ENCODE results near the gene IFFO2.
"Not testable (repeated sequence)": the region's sequence is repeated elsewhere in the genome, so short reads cannot be mapped to it uniquely, and the experiment has no call there.

The IFFO2 gene

DNA sequence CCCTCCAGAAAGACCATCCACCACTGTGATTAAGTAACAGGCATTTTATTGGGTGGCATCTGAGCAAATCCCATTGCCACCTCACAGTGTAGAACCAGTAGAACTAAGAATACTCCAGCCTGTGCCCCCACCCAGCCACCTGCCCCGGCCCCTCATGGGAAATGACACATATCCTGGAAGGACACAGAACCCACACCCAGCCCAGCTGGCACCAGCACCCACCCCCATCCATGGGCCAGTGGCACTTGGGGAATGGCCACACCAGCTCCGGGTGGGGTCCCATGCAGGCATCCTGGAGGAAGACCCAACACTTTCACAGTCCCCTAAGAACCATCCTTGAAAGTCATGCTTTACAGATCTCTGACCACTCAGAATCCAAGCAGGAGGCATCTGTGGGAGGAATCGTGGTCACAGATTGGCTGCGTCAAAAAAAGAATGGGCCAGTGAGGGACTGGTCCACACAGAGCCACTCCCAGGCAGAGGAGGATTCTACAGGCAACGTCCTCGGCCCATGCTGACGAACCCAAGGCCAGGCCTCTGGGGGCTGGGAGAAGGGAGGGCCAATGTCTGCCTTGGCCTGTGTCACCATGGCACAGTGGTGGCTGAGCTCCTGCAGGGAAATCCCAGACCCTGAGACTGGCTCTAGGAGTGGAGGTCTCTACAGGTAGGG is 84.9 kb downstream of the IFFO2 start:
- DNase-seq, result no peak

DNA sequence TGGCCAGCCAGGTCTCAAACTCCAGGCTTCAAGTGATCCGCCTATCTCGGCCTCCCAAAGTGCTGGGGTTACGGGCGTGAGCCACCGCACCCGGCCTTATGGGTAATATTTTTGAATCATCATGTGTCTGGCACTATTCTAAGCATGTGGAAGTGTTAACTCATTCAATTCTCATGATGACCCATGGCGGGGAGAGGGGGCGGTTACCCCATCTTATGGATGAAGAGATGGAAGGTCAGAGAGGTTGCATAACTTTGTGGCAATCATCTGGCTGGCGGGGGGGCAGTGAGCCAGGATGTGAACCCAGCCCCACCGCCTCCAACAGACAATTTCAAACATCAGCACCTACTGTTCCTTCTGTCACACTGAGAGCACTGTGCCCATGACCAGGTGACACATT is 85.5 kb downstream of the IFFO2 start:
- no peak for DNase-seq

DNA sequence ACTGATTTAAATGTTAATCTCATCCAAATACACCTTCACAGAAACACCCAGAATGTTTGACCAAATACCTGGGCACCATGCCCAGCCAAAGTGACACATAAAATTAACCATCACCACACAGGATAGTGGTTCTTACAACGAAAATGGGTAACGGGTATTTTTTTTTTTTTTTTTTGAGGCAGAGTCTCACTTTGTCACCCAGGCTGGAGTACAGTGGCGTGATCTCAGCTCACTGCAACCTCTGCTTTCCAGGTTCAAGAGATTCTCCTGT is 85.9 kb downstream of the IFFO2 start:
- DNase-seq, result not testable (repeated sequence)

DNA sequence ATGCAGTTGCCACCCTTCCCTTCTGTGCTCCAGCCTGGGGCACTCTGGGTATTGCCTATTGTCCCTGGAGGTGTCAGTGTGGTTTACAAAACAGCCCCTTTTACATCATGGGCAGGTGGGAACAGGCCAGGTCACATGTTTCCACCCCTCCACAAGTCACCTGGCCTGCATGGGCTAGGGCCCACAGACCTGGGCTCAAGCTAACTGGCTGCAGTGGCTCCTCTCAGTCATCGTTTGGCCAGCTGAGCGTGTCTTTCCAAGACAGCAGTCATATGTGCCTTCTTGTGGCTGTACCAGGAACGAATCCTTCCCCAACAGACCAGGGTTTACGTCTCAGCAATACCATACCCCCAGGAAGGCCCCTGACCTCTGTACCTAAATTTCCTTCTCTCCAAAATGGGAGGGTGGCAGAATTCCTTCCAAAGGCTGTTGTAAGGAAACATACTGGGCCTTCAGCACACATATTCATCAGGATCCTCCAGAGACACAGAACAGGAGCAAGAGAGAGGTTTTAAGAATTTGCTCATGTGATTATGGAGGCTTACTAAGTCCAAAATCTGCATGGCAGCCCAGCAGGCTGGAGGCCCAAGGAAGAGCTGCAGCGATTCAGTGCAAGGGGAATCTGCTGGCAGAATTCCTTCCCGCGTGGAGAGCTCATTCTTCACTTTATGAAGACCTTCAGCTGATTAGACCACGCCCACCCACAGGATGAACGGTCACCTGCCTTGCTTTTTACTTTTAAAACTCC is 86.5 kb downstream of the IFFO2 start:
- DNase-seq, result no peak

DNA sequence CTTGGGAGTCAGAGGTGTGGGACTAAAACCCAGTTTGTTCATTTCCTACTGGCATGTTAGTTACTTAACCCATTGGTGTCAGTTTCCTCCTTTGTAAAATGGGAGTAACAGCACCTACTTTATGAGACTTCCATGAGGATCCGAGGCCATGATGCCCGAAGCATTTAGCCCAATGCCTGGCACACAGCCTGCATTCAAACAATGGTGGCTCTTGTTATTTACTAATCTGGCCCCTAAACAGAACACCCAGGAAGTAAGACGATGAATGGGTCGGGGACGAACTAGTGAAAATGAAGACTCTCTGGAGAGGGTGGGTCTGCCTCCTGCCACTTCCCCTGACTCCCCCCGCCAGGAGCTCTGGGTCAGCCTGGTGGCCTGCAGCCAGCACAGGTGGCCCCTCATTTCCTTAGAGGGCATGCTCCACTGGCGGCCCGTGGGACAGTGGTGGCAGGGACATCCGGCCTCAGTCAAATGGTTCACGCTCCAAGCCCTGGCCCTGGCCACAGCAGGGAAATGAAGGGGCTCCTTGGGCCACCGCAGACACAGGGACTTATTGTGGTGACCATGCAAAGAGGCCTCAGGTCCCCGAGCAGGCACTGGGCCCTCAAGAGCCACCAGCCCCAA is 87.6 kb downstream of the IFFO2 start:
- no peak for DNase-seq

DNA sequence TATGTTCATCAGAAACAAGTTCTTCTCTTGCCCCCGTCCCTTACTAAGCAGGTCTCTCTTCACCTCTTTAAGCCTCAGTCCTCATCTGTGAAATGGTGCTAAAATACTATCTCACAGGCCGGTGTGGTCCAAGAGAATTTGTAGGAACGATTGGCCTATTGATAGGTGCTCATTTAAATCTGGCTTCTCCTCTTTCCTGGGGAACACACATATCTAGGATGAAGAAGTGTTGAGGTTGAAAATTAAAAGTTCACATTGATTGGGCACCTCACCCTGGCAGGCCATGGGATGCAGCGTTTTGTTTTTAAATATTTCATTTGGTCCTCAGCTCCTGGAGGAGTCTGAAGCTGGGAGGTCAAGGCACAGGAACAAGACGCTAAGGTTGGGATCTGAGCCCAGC is 88.1 kb downstream of the IFFO2 start:
- DNase-seq, result no peak

DNA sequence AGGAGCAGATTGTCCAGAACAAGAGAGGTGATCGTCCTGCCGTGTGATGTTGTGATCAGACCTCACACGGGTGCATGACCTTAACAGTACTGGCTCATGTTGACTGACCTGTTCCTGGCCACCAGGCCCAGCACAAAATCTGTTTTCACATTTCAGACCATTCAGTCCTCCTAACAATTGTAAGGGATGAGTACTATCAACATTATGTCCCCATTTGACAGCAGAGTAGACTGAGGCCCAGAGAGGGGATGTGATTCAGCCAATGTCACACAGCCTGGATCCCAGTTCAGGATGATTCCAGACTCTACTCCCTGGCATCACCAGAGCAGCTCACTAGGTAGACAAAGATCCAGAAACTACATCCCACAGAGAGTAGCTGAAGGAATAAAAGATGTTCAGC is 89.6 kb downstream of the IFFO2 start:
- no peak for DNase-seq

DNA sequence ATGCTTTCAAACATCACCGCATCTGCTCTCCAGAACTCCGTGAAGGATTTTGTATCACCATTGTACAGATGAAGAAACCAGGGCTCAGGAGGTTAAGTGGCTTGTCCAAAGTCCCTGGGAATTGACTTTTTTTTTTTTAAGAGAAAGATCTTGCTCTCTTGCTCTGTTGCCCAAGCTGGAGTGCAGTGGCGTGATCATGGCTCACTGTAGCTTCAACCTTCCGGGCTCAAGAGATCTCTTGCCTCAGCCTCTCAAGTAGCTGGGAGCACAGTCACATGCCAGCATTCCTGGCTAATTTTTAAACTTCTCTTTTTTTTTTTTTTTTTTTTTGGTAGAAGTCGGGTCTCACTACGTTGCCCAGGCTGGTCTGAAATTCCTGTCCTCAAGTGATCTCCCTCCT is 90.2 kb downstream of the IFFO2 start:
- no peak for DNase-seq

DNA sequence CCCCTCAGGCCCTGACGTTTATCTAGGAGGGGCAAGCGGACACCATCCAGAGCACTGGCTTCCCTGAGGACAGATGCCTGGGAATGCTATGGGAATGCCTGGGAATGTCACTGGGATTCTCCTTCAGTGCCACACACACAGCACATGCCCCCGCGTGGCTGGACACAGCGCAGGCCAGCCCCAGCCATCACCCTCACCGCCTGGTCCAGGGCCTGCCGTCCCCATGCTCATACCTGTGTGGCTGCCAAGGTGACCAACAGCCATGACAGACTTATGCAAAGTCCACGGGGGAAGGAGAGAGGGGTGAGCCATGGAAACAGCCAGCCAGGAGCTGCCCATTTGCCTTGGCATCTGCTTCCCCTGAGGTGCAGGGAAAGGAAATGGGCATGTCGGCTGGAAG is 91.3 kb downstream of the IFFO2 start:
- DNase-seq, result no peak

DNA sequence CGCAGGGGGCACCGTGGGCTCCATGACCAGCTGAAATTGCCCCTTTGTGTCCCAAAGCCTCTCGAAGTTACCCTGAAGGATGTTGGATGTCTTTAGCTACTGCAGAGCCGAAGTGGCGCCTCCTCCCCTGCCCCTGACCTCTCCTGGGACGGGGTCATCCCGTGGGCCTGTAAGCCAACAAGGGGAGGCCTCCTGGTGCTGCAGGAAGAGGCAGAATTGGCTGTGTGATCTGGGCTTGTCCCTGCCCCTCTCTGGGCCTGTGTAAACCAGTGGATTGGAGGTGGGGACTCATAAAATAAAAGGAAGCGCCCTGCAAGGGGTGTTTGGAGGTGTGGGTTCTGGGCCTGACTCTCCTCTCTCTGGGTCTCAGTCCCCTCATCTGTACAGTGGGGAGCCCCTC is 94.9 kb downstream of the IFFO2 start:
- no peak for DNase-seq

DNA sequence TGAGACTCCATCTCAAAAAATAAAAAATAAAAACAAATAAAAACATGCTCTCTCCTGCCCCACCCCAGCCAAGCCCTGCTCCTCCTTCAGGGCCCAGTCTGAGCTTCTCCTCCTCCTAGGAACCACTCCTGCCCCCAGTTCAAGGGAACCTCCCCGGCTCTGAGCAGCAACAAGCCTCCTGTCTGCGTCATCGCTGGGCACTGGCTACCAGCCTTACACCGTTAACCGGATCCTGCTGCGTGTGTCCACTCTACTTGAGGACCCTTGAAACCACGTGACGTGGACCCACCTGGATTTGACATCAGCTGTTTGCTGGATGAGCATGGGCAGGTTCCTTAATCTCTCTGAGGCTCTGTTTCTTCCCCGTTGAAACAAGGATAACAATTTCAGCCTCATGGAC is 95.4 kb downstream of the IFFO2 start:
- no peak for DNase-seq

DNA sequence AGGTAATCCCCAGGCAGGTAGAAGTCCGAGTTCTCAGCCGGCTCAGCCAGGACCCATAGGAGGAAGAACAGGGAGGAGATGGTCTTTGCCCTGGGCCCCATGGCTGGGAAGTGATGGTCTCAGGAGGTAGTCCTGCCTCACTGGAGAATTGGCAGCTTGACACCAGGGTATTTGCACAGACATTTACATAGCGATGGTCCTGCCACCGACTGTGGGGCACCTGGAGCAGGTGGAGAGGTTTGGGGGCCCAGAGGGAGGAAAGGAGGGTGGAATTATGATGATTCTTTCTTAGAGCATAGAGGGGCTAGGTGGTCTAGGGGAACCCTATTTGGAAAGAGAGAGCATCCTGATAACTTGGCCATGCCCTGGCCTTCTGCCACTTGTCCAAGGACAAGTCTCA is 96.9 kb downstream of the IFFO2 start, which contains the start of gene TAS1R2:
TAS1R2 (minus strand) TSS at position 101 of the 400 bp plus-strand sequence; CDS start at position 101, 0 bp downstream.
- no peak for DNase-seq

DNA sequence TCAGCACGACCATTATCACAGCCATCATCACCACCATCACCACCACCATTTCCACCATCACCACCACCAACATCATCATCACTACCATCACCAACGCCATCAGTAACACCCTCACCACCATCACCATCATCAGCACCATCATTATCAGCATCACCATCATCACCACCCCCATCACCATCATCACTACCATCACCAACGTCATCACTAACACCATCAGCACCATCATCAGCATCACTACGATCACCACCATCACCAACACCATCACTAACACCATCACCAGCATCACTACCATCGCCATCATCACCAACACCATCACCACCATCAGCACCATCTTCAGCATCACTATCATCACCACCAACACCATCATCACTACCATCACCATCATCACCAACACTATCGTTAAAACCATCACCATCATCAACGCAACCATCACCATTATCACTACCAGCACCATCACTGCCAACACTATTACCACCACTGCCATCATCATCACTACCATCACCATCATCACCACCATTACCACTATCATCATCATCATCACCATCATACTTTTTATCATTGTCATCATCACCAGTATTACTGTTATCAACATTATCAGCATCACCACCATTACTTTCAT is 98.3 kb downstream of the IFFO2 start:
- no peak for DNase-seq

DNA sequence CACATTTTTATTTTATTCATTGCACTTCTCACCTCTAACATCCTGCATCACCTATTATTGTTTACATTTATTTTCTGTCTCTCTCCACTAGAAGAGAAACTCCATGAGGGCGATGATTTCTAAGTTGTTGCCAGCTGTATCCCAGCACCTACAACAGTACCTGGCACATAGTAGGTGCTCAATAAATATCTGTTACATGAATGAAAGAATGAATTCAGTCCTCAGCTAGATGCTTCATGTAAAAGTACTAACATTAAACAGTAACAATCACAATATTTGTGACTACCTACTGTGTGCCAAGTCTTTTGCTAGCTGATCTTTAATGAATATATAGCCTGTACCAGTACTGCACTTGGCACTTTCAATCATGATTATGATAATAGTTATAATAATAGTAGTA is 100.0 kb downstream of the IFFO2 start:
- DNase-seq, result no peak

DNA sequence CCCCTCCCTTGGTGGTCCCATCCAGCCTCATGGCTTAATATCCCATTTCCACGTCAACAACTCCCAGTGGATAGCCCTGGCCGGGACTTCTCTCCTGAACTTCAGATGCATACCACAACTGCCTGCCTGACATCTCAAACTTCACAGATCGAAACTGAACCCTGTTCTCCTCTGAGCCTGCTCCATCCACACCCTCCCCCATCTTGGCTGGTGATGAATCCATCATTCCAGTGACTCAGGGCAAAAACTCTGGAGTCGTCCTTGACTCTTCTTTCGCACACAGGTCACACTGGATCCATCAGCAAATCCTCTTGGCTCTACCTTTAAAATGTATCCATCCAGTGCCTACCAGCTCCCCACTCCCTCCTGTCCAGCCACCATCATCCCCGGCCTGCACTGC is 100.9 kb downstream of the IFFO2 start:
- no peak for DNase-seq

DNA sequence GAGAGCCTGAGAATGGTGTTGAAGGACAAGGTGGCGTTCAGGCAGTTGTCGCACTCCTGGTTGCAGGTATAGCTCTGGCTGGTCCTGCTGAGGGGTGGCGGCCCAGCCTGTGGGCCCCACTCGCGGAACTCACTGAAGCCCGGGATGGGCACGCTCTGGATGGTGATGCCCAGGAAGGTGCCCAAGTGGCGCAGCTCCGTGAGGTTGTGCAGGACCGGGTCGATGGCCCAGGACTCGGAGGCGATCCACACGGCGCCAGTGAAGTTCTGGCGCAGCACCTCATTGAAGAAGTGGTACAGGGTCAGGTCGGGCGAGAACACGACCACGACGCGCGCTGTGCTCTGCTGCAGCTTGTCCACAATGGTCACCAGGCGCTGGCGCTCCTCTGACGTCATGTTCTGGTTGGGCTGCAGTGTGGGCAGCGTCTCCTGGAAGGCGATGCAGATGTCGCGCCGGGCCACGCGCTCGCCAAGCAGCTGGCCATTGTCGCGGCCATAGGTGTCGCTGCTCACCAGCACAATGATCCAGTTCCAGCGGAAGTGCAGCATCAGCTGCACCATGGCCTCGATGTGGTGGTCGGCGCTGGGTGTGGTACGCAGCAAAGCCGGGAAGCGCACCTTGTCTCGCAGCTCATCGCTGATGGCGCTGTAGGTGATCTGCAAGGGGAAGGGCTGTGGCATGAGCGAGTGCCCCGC is 102.0 kb downstream of the IFFO2 start:
- no peak for DNase-seq
